Bronchial epithelial cell (primary cell): ENCODE results near the gene HACE1. TPM values are rescaled to one million over a fixed set of nuclear protein-coding genes. Genes with fewer than 3 reads are reported as not detected.
A peak's percentile ranks its signal among the peaks of the same experiment; 100 is the strongest.

Experiments used
- DNase-seq: peaks from one replicate; pipeline ENCODE4 v3.0.0-alpha.2; 2010; ENCODE audit warnings: low read depth
- FAIRE-seq: peaks from 2 replicates; lab custom pipeline; 2011; peaks lifted over from hg19 to GRCh38; lab: Jason Lieb, UNC
- H3K27me3 ChIP-seq: 2 replicates; pipeline ENCODE4 v1.5.1; 2011; ENCODE audit warnings: low read length; ENCODE audit not compliant: control insufficient read depth, insufficient read depth
- H3K36me3 ChIP-seq: 2 replicates; pipeline ENCODE4 v1.5.1; 2011; ENCODE audit warnings: low read length; ENCODE audit not compliant: control insufficient read depth, insufficient read depth
- H3K4me3 ChIP-seq: 2 replicates; pipeline ENCODE4 v1.5.1; 2011; ENCODE audit warnings: mild to moderate bottlenecking, low read depth, low read length, control low read depth
- CTCF ChIP-seq: IDR thresholded peaks from 2 replicates; pipeline ENCODE4 v1.5.1; 2011; ENCODE audit warnings: mild to moderate bottlenecking, moderate library complexity, low read length, control low read depth, inconsistent platforms; ENCODE audit not compliant: insufficient read depth, severe bottlenecking
- total RNA-seq: library from RNA; depleted of rRNA; stranded (reverse); fragments of >200 nt; gene quantifications from 2 replicates; pipeline ENCODE4 v1.2.1, GENCODE V29; 2014

Gene HACE1
- total RNA-seq, 1 donor from 2014 or later = 14.2 TPM

- Histone ChIP-seq H3K36me3 (no peaks in the 10 kb centered on the region), H3K27me3 (no peaks in the 10 kb centered on the region), H3K4me3 (no peak overlapping the region)
- DNase-seq (no peak), FAIRE-seq (no peak)
- no peak for TF ChIP-seq CTCF
Observed at GRCh38 chr6:104784884-104785283, 74.8 kb downstream of the HACE1 start.

- FAIRE-seq (no peak), DNase-seq (peak; percentile 41)
- TF ChIP-seq CTCF = peak; percentile 23
- Histone ChIP-seq H3K4me3 (no peak overlapping the region), H3K27me3 (no peaks in the 10 kb centered on the region), H3K36me3 (no peaks in the 10 kb centered on the region)
Observed at GRCh38 chr6:104771258-104771832, 88.4 kb downstream of the HACE1 start.

- no peak for FAIRE-seq
- no peak for DNase-seq
- Histone ChIP-seq H3K36me3 (no peaks in the 10 kb centered on the region), H3K27me3 (no peaks in the 10 kb centered on the region), H3K4me3 (no peak overlapping the region)
- TF ChIP-seq CTCF = no peak
Observed at GRCh38 chr6:104768906-104769305, 90.8 kb downstream of the HACE1 start.

- Histone ChIP-seq H3K4me3 (no peak overlapping the region), H3K27me3 (no peaks in the 10 kb centered on the region), H3K36me3 (no peaks in the 10 kb centered on the region)
- DNase-seq (no peak), FAIRE-seq (no peak)
- no peak for TF ChIP-seq CTCF
Observed at GRCh38 chr6:104766595-104766994, 93.1 kb downstream of the HACE1 start.

DNA sequence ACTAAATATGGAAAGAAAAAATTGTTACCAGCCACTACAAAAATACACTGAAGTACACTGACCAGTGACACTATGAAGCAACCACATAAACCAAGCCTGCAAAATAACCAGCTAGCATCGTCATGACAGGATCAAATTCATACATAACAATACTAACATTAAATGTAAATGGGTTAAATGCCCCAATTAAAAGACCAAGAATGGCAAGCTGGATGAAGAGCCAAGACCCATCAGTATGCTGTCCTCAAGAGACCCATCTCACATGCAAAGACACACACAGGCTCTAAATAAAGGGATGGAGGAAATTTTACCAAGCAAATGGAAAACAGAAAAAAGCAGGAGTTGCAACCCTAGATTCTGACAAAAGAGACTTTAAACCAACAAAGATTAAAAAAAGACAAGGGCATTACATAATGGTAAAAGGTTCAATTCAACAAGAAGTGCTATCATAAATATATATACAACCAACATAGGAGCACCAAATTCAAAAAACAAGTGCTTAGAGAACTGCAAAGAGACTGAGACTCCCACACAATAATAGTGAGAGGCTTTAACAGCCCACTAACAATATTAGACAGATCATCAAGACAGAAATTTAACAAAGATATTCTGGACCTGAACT is 104.8 kb downstream of the HACE1 start:
- H3K27me3 ChIP-seq = no peaks in the 10 kb centered on the region
- FAIRE-seq (no peak), DNase-seq (no peak)
- no peak for TF ChIP-seq CTCF
- no peaks in the 10 kb centered on the region for H3K36me3 ChIP-seq
- no peak overlapping the region for H3K4me3 ChIP-seq

- DNase-seq (no peak), FAIRE-seq (no peak)
- no peak overlapping the region for H3K4me3 ChIP-seq
- no peaks in the 10 kb centered on the region for H3K27me3 ChIP-seq
- no peaks in the 10 kb centered on the region for H3K36me3 ChIP-seq
- TF ChIP-seq CTCF = no peak
Observed at GRCh38 chr6:104753251-104753650, 106.5 kb downstream of the HACE1 start.
